GM12875 (cell line): ENCODE measurements around the gene VILL.

Experiments used
- H3K4me3 ChIP-seq: one replicate; pipeline ENCODE4 v1.5.1; 2011; ENCODE audit warnings: low read depth, low read length, control low read depth
- TF ChIP-seq, protein P1 (sequence below): IDR thresholded peaks from 2 replicates; pipeline ENCODE4 v1.5.1; 2011; ENCODE audit warnings: low read depth, mild to moderate bottlenecking, control low read depth, inconsistent platforms, low read length, moderate library complexity, borderline replicate concordance; ENCODE audit not compliant: insufficient read depth

Gene VILL

DNA sequence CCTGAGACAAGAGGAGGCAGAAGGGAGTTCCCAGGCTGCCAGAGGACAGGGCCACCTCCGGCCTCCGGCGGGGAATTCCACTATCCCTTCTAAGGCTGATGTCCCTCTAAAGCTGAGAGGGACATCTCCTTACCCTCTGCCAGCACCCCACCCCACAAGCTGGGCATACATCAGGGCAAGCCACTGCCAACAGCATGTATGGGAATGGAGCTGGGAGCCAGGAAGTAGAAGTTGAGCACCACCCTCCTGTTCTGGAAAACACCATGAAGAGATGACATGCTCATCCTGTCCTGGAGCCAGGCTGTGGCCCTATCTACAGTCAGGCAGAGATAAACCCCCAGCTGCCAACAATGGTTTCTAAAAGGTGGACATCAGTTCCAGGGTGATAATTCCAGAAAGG lies 31.7 kb downstream of the VILL start:
- TF ChIP-seq, protein P1, sequence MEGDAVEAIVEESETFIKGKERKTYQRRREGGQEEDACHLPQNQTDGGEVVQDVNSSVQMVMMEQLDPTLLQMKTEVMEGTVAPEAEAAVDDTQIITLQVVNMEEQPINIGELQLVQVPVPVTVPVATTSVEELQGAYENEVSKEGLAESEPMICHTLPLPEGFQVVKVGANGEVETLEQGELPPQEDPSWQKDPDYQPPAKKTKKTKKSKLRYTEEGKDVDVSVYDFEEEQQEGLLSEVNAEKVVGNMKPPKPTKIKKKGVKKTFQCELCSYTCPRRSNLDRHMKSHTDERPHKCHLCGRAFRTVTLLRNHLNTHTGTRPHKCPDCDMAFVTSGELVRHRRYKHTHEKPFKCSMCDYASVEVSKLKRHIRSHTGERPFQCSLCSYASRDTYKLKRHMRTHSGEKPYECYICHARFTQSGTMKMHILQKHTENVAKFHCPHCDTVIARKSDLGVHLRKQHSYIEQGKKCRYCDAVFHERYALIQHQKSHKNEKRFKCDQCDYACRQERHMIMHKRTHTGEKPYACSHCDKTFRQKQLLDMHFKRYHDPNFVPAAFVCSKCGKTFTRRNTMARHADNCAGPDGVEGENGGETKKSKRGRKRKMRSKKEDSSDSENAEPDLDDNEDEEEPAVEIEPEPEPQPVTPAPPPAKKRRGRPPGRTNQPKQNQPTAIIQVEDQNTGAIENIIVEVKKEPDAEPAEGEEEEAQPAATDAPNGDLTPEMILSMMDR, result no peak
- no peak overlapping the region for H3K4me3 ChIP-seq

DNA sequence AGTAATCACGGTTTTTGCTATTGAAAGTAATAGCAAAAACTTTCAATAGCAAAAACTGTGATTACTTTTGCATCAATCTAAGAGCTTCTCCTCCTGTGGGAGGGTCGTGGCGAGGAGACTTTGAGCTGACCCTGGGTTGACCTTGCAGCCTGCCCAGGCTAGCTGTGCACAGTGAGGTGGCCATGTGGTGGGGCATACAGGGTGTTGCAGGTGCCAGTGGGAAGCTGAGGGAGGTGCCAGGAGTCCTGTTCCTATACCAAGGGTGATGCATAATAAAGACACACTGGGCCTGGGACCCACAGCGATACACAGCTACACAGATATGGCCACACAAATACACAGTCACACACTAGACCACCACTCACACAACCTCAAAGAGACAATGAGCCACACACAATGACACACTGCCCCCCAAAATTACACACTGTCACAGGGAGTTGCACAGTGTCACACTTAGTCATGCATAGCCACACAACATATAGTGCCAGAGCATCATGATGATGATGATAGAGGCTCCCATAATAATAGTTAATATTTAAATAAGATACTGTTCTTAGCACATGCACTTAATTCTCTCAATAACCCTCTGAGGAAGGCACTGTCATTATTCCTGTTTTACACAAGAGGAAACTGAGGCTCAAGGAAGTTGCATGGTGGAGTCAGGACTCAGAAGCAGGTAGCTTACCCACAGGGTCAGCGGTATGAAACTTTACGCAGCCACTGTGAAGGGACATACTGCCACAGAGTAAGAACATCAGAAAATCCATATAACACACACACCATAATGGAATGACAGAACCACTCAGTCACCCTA lies 32.5 kb downstream of the VILL start:
- TF ChIP-seq, protein P1, result no peak
- no peak overlapping the region for H3K4me3 ChIP-seq

GRCh38 chr3:38026856-38027255 lies 36.3 kb downstream of the VILL start:
- H3K4me3 ChIP-seq, result no peak overlapping the region
- TF ChIP-seq, protein P1, result no peak

DNA sequence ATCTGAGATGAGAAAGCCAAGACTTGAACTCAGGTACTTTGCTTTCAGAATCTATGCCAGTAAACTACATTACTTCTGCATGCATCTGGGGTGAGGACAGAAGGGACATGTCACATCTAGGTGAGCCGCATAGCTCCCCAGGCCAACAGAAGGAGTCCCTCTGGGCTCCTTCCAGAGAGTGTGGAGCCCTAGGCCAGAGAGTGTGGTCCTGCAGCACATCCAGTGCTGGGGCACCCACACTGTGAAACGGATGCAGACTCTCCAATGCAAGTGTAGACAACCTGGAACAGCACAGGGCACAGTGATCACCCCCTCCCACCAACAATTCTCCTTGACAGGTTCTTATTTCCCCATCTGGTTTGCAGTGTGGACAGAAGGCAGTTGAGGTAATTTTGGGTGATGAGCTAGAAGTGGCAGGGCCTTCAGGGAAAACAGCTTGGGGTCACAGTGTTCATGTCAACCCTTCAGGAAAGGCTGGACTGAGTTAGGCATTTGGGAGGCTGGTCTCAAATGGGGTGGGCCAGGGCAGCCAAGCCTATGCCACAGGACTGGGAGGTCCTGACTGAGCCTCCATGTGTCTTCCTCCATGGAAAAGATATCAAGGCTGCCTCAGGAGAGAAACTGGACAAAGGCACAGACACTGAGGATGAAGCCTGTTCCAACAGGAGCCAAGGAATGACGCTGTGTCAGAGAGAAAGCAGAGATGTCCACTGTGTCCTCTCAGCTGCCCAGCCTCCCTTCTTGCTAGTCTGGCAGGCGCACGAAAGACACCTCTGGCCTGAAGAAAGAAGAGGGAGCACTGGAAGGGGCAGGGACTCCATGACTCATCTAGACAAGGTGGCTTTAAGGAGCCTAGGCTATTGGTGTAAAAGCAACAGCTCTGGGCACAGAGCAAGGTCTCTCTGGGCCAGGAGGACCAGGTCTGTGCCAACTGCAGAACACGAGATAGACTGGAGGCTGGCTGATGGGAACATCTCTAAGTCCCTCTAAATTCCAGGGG lies 37.2 kb downstream of the VILL start:
- no peak overlapping the region for H3K4me3 ChIP-seq
- TF ChIP-seq, protein P1, result no peak

DNA sequence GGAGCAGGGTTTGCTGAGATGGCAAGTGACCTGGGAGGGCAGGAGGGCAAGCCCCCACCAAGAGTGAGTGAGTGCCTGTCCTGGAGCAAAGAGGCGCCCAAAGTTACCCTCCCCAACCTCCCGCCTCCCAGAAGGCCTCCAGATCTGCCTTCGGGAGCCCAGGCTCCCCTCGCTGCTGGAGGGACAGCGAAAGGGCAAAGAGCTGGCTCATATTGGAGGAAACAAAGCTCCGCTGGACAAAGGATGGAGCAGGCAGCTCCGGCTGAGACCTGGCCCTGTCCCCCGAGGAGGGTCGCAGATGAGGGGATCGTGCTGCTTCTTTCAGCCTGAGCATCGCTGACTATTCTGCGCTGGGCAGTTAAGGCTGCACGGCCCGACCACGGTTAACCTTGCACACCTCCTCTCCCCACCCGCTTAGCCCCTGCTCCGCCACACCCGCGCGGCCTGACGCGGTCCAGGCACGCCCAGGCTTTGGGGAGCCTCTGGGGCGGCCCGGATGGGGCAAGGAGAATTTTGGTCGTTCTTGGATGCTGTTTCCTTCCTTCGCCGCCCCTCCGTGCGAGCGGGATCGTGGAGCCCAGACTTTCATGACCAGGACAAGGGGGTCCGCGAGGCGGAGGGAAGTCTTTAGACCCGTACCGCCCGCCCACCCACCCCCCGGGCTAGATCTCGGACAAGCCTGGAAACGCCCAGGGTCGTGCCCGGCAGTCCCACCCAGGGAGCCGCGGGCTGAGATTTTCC lies 38.2 kb downstream of the VILL start:
- H3K4me3 ChIP-seq, result no peak overlapping the region
- TF ChIP-seq, protein P1, result no peak

GRCh38 chr3:38029400-38030125 lies 39.0 kb downstream of the VILL start, which contains the start of gene PLCD1:
Gene PLCD1, minus strand, starts transcription at chr3:38029642. Its CDS starts 103 bp downstream, at chr3:38029539.
- no peak within 1 kb of the TSS for H3K4me3 ChIP-seq
- TF ChIP-seq, protein P1, result no peak
